Endothelial cell of umbilical vein (primary cell): Measurements from ENCODE around the gene CYP17A1.

Experiments
- CTCF ChIP-seq, 2 donors: IDR thresholded peaks; 1 replicate in 1 of 2; 2 replicates in 1 of 2; pipeline ENCODE4 v1.5.1; 2011; ENCODE audit warnings: low read length in 2 of 2, mild to moderate bottlenecking in 2 of 2, moderate library complexity in 2 of 2, control low read depth in 1 of 2, inconsistent platforms in 1 of 2, low read depth in 1 of 2; ENCODE audit not compliant: insufficient read depth in 1 of 2; ENCODE audit errors: extremely low read depth in 1 of 2
- EZH2 ChIP-seq: IDR thresholded peaks from 2 replicates; pipeline ENCODE4 v1.6.1; 2012; ENCODE audit warnings: borderline replicate concordance, low read depth, mild to moderate bottlenecking, moderate library complexity, low read length, inconsistent platforms; ENCODE audit not compliant: severe bottlenecking
- JUN ChIP-seq: IDR thresholded peaks from 2 replicates; pipeline ENCODE4 v1.6.1; 2011; ENCODE audit warnings: borderline replicate concordance, low read depth; ENCODE audit not compliant: insufficient read length, insufficient read depth
- MAX ChIP-seq: IDR thresholded peaks from 2 replicates; pipeline ENCODE4 v1.6.1; 2011; ENCODE audit not compliant: insufficient read depth, insufficient read length
- POLR2A ChIP-seq: IDR thresholded peaks from 2 replicates; pipeline ENCODE4 v1.6.1; 2012; ENCODE audit warnings: low read depth, mild to moderate bottlenecking, control low read depth, low read length
- POLR2AphosphoS5 ChIP-seq: IDR thresholded peaks from 2 replicates; pipeline ENCODE4 v1.6.1; 2012; ENCODE audit warnings: low read depth, mild to moderate bottlenecking, control low read depth, low read length, moderate library complexity; ENCODE audit not compliant: insufficient read depth

- TF ChIP-seq CTCF (IDR thresholded peaks at IDR 0.05; ENCODE audit: extremely low read depth in 1 of 2, insufficient read depth in 1 of 2, low read depth in 1 of 2, low read length in 2 of 2) (no peak), POLR2A (no peak), EZH2 (no peak), MAX (no peak), POLR2AphosphoS5 (no peak), JUN (no peak)
Measured at GRCh38 chr10:102819054-102819453, 18.2 kb downstream of the CYP17A1 start.
